Loucy (cell line): ENCODE data around the gene INHBC.

Experiments used
- H2AFZ ChIP-seq: fragments of 200-600 bp; sonication (generic); 2 replicates; pipeline ENCODE4 v1.6.0; 2016; ENCODE audit warnings: antibody characterized with exemption, mild to moderate bottlenecking, low read length, moderate library complexity
- H3F3A ChIP-seq: fragments of 200-600 bp; 2 replicates; pipeline ENCODE4 v1.6.0; 2016; ENCODE audit warnings: antibody characterized with exemption, low read depth, mild to moderate bottlenecking
- H3K27me3 ChIP-seq: fragments of 200-600 bp; sonication (generic); 2 replicates; pipeline ENCODE4 v1.6.1; 2014; ENCODE audit warnings: low read length, mild to moderate bottlenecking; ENCODE audit not compliant: insufficient read depth, poor library complexity, severe bottlenecking
- H3K36me3 ChIP-seq: fragments of 200-600 bp; sonication (generic); 2 replicates; pipeline ENCODE4 v1.6.1; 2016; ENCODE audit warnings: low read length; ENCODE audit not compliant: insufficient read depth
- H3K4me1 ChIP-seq: fragments of 200-600 bp; sonication (generic); 2 replicates; pipeline ENCODE4 v1.5.1; 2014; ENCODE audit warnings: low read length, mild to moderate bottlenecking; ENCODE audit not compliant: insufficient read depth, poor library complexity, severe bottlenecking
- H3K4me2 ChIP-seq: fragments of 200-600 bp; sonication (generic); 2 replicates; pipeline ENCODE4 v1.6.0; 2014; ENCODE audit warnings: antibody characterized with exemption, low read length, low read depth, mild to moderate bottlenecking; ENCODE audit not compliant: poor library complexity, severe bottlenecking
- H3K4me3 ChIP-seq: fragments of 200-600 bp; sonication (generic); 2 replicates; pipeline ENCODE4 v1.5.1; 2014; ENCODE audit warnings: low read length, mild to moderate bottlenecking, mixed read lengths; ENCODE audit not compliant: poor library complexity, severe bottlenecking
- H3K79me2 ChIP-seq: fragments of 200-600 bp; sonication (generic); 2 replicates; pipeline ENCODE4 v1.6.1; 2014; ENCODE audit warnings: low read length; ENCODE audit not compliant: insufficient read depth
- H3K9ac ChIP-seq: fragments of 200-600 bp; sonication (generic); 2 replicates; pipeline ENCODE4 v1.6.0; 2014; ENCODE audit warnings: mild to moderate bottlenecking, low read depth, low read length, moderate library complexity; ENCODE audit not compliant: poor library complexity, severe bottlenecking
- H3K9me2 ChIP-seq: fragments of 200-600 bp; sonication (generic); replicated peaks from 2 replicates; pipeline ENCODE4 v1.6.1; 2016; ENCODE audit warnings: low read depth, low read length, mixed read lengths
- H3K9me3 ChIP-seq: fragments of 200-600 bp; sonication (generic); 2 replicates; pipeline ENCODE4 v1.6.1; 2014; ENCODE audit warnings: mild to moderate bottlenecking, antibody characterized with exemption, low read length, low read depth; ENCODE audit not compliant: insufficient read depth
- H4K20me1 ChIP-seq: fragments of 200-600 bp; sonication (generic); 2 replicates; pipeline ENCODE4 v1.6.0; 2014; ENCODE audit warnings: antibody characterized with exemption, low read length, mild to moderate bottlenecking; ENCODE audit not compliant: insufficient read depth, poor library complexity, severe bottlenecking
- CTCF ChIP-seq: fragments of 200-600 bp; sonication (generic); conservative IDR thresholded peaks from 2 replicates; pipeline ENCODE4 v1.5.1; 2014; ENCODE audit warnings: mild to moderate bottlenecking, antibody characterized with exemption, low read length
- EZH2phosphoT487 ChIP-seq: fragments of 200-600 bp; IDR thresholded peaks from 2 replicates; pipeline ENCODE4 v1.6.1; 2018; ENCODE audit warnings: antibody characterized with exemption, mild to moderate bottlenecking, moderate library complexity, borderline replicate concordance

INHBC gene

GRCh38 chr12:57477710-57478681, 43.4 kb downstream of the INHBC start:
- H3K4me1 ChIP-seq = peaks cover 64% of the 10 kb centered on the region
- peak overlapping the region; percentile 79 for H3K4me3 ChIP-seq
- H4K20me1 ChIP-seq = peaks cover 3% of the 10 kb centered on the region
- H3K4me2 ChIP-seq = peak overlapping the region; percentile 90
- H3K9me2 ChIP-seq = no peaks in the 10 kb centered on the region
- no peak for TF ChIP-seq CTCF
- no peak for TF ChIP-seq EZH2phosphoT487
- peaks cover 8% of the 10 kb centered on the region; the same call in 1 of the 2 replicates for H3F3A ChIP-seq
- no peak overlapping the region; the same call in 1 of the 2 replicates for H2AFZ ChIP-seq
- no peaks in the 10 kb centered on the region for H3K27me3 ChIP-seq
- peak overlapping the region; percentile 86 for H3K9ac ChIP-seq
- peaks cover 7% of the 10 kb centered on the region; the same call in 1 of the 2 replicates for H3K36me3 ChIP-seq
- no peaks in the 10 kb centered on the region for H3K9me3 ChIP-seq
- peaks cover 54% of the 10 kb centered on the region for H3K79me2 ChIP-seq

DNA sequence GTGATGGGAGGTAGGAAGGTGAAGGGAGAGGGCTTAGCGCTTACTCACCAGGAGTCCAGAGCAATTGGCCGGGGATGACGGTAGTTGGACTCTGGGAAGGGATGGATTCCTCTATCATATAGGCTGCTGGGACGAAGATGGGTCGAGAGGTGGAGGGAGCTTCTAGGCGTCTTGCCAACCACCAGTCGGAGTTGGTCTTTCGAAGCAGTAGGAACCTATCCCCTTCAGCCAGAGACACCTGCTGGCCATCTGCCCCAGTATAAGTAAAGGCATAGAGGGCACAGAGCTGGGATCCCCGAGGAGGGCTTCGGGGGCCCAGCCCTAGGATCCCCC, 44.4 kb downstream of the INHBC start:
- Histone ChIP-seq H3K9me2 (no peaks in the 10 kb centered on the region), H3K4me2 (peak overlapping the region; percentile 90), H3F3A (peaks cover 8% of the 10 kb centered on the region; the same call in 1 of the 2 replicates), H3K27me3 (no peaks in the 10 kb centered on the region), H3K9ac (peak overlapping the region; percentile 86), H3K79me2 (peaks cover 50% of the 10 kb centered on the region), H4K20me1 (no peaks in the 10 kb centered on the region), H3K4me3 (peak overlapping the region; percentile 79), H2AFZ (no peak overlapping the region), H3K9me3 (no peaks in the 10 kb centered on the region), H3K36me3 (peaks cover 3% of the 10 kb centered on the region; the same call in 1 of the 2 replicates), H3K4me1 (peaks cover 64% of the 10 kb centered on the region)
- TF ChIP-seq CTCF (no peak; the same call in 1 of the 2 replicates), EZH2phosphoT487 (no peak)

GRCh38 chr12:57479376-57480115, 45.0 kb downstream of the INHBC start, which contains the start of gene ARHGAP9:
TSS of gene ARHGAP9 (minus strand) at chr12:57479866. CDS start at chr12:57479406, 460 bp downstream.
- Histone ChIP-seq H3F3A (peaks cover 8% of the 10 kb centered on the region; the same call in 1 of the 2 replicates), H3K9me2 (no peaks in the 10 kb centered on the region), H3K9ac (peak within 1 kb of the TSS; percentile 86), H3K27me3 (no peaks in the 10 kb centered on the region), H3K36me3 (no peaks in the 10 kb centered on the region; the same call in 1 of the 2 replicates), H4K20me1 (no peaks in the 10 kb centered on the region), H3K4me1 (peaks cover 58% of the 10 kb centered on the region), H3K4me3 (peak within 1 kb of the TSS; percentile 79), H3K79me2 (peaks cover 45% of the 10 kb centered on the region), H3K9me3 (no peaks in the 10 kb centered on the region), H2AFZ (peak within 1 kb of the TSS; percentile 15; the same call in 1 of the 2 replicates), H3K4me2 (peak within 1 kb of the TSS; percentile 90)
- no peak for TF ChIP-seq EZH2phosphoT487
